GM20431 (cell line): ENCODE data around the gene BORA.
"Not testable (repeated sequence)": the region's sequence is repeated elsewhere in the genome, so short reads cannot be mapped to it uniquely, and the experiment has no call there.

Experiments
- in situ Hi-C: fragments of 300-500 bp; cut with MseI, MboI; formaldehyde crosslinking; loops from one replicate; pipeline ENCODE4 v1.15.0; 2020; ENCODE audit warnings: low sequenced_read_pairs; ENCODE audit not compliant: unreplicated experiment

BORA gene

DNA sequence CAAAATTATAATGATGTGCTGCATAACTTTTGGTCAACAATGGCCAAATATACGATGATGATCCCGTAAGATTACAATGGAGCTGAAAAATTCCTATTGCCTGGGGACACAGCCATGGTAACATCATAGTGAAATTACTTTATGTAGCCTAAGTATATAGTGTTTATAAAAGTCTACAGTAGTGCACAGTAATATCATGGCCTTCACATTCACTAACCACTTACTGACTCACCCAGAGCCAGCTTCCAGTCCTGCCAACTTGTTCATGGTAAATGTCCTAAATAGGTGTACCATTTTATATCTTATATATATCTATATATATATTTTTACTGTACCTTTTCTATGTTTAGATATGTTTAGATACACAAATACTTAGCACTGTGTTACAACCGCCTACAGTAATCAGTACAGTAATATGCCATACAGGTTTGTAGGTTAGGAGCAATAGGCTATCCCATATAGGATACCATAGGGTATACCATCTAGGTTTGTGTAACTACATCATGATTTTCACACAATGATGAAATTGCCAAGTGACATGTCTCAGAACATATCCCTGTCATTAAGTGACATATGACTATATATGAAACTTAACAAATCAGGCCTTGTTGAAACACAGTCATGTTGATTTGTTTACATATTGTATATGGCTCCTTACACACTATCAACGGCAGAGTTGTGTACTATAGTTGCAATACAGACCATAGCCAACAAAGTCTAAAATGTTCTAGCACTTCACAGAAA, 30.2 kb downstream of the BORA start:
- in situ Hi-C loops: no loop called here

DNA sequence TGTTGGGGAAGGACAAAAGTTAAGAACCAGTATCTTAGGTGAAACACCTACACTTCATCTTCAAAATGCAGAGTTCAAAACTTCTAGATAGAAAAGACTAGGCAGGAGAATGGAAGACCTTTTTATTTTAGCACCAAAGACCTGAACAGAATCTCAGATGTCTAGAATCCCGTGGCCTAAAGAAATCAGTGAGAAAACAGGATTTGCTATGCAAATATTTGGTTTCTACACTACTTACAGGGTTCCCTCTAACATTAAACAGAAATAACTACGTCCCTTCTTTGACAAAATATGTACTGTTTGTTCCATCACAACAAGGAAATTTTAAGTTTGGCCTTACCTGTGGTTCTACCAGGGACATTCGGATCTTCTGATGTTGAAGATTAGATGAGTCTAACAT, 32.5 kb downstream of the BORA start:
- in situ Hi-C loops: no loop called here

DNA sequence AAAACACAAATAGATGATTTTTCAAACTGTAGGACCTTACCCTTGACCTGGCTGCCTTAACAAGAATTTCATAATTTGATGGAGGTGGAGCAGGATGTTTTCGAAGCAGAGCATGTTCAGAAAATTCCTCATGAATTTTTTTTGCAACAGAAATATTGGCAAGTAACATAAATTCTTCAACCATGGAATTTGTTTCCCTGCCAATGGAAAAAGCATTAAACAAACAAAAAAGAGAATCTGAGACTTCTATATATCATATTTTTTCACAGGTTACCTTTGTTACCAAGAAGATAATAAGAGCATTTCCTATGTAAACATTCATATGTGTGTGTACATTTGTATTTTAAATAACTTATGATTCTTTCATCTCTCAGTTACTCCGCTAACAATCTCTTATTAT, 35.7 kb downstream of the BORA start:
- in situ Hi-C loops: no loop called here

DNA sequence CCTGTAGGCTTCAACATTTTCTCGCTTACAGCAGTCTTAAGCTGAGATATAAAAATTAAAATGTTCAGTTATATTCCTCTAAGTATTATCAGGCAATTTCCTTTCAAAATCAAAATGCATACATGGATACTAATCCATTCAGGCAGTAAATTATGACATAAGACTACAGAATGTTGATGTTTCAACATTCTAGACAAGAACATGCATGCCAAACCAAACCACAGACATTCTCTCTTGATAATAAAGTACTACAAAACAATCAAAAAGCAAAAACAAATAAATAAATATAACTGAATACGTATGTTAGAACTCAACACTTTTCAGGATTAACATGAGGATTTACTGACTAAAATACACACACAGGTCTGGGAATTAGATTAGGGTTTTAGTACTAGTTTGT, 46.3 kb downstream of the BORA start:
- in situ Hi-C loops: no loop called here

DNA sequence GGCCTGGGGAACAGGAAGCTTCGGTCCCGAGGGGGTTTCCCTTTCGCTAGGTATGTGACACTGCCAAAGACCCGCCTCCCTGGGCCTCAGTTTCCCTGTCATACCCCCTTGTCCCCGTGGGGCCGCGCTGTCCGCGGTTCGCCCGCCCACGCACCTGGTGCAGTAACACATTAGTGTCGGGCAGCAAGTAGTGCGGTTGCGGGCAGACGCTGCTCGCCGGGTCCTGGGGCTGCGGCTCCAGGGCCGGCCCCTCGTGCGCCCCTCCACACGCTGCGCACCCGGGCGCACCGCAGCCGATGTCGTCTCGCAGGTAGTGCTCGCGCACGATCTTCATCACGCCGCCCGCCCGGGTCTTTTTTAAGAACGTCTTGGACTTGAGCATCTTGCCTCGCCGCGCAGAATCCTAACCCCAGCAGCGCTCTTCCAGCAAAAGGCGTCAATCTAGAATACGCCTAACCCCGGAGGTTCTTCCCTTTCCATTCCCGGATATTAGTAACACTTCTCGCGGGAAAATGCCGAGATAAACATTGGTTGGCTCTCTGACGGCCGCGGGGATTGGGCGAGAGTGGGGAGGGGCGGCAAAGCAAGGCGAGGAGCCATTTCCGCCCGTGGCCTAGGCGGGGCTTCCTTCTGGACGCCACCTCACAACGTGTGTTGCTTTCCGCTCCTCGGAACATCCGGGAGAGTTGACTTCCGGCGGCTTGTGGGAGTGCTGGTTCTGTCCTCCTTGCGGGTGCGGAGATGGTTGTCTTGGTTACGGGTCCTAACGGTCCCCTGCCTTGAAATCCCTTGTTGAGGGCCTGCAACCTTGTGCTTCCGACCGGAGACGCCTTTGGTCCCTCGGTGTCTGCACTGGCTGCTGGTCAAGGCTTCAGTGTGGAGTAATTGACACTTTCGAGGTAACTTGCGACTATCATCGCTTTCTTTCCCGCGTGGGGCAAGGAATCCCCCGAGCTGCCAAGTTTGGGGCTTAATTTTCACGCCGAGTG, 54.0 kb downstream of the BORA start, which contains the start of the genes DIS3 and PIBF1:
Gene DIS3, minus strand, starts transcription at position 450 of the 989 bp plus-strand sequence. Its CDS starts 68 bp downstream, at position 382.
Gene PIBF1, plus strand, starts transcription at position 683 of the 989 bp plus-strand sequence. CDS start 1,337 bp downstream, outside the sequence.
- in situ Hi-C loops: no loop called here

DNA sequence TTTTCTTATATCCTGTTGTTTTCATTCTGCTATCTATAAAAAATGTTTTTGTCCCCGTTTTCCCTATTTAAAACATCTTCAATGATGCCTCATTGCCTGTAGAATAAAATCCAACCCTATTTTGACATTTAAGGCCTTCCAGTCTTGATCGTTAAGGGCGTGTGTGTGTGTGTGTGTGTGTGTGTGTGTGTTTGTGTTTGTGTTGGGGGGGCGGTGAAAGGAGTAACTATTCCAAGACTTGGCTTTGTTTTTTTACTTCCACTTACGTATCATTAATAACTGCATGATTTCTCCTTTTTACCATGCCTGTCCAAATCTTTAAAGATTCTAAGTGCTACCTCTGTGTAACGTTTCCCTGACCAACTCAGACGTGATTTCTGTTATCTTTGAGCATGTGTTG, 55.0 kb downstream of the BORA start:
- in situ Hi-C loops: no loop called here

DNA sequence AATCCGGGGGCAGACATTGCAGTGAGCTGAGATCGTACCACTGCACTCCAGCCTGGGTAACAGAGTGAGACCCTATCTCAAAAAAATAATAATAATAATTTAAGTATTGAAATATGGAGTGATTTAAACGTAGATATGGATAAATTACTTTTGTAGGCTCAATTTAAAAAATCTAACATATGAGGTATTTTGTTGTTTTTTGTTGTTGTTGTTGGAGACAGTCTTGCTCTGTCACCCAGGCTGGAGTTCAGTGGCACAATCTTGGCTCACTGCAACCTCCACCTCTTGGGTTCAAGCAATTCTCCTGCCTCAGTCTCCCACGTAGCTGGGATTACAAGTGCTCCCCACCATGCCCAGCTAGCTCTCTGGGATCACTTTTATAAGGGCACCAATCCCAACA, 57.0 kb downstream of the BORA start:
- in situ Hi-C loops: not testable (repeated sequence)

DNA sequence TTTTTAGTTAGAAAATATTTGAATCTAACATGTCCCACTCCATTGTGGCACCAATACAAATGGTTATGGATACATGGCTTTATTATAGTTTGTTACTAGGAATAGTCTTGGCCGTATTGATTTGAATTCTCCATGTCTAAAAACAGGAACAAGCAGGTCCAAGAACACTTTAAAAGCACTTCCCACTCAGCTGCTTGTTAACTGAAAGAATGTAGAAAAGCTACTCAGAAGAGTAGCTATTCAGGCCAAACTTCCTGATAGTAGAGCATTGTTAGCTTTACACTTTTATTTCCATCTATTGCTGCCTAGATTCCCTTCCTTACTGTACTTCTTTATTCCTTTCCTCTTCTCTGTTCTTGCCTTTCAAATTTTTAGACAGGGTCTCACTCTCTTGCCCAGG, 61.1 kb downstream of the BORA start:
- in situ Hi-C loops: no loop called here

DNA sequence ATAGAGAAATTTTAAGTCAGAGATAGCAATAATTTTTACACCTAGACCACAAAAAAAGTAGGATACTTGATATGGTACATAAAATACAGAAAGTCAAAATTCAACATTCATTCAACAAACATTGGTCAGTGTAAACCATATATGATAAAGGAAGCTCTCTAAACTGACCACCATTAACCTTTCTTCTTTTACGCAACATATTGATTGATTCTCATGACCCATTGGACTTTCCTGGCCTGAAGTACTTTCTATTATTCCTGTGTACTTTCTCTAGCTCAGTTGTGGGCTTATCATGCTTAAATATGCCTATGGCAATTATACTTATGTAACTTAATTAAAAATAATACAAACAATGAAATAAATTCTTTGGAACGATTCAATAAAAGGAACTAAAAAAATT, 64.9 kb downstream of the BORA start:
- in situ Hi-C loops: no loop called here

DNA sequence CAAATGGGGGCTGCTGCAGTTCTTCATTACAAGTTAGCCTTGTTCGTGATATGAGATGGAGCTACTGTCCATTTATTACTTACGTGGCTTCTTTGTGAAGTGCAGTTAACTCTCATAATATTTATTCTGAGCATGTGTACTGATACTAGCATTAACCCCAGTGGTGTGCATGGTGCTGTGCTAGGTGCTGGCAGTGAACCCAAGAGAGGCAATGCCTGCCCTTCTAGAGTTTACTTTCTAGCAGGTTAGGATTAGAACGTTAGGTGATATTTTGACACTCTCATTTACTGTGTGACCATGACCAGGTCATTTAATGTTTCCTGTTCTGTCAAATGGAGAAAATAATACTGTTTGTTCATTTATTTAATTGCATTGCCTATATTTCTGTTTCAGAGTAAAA, 71.1 kb downstream of the BORA start:
- in situ Hi-C loops: no loop called here

DNA sequence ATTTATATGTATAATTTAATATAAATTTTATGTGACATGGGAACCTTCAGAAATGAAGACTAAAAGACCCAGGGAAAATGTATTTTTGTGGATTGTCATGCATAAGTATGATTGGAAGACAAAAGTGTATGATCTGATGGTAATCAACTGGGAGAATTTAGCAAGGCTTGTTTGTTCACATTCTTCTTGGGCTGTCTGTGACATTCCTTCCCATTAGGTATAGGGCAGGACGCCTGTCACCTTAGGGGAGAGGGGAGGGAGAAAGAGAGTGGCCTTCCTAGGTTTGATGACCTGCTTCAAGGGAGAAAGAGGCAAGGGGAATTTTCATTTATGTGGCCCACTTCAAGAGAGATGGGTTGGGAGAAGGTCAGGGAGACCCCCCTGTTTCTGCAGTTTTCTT, 76.6 kb downstream of the BORA start:
- in situ Hi-C loops: no loop called here
